GM12878 (cell line): ENCODE results near the gene IFT25. TPM values are rescaled to one million over a fixed set of nuclear protein-coding genes. Genes with fewer than 3 reads are reported as not detected.

Experiments used
- ATAC-seq: fragments of 200-7000 bp; cut with Tn5 transposase; 3 replicates; pipeline ENCODE4 v1.9.1; 2020; ENCODE audit warnings: mild to moderate bottlenecking, moderate library complexity
- BruUV-seq: library from RNA; stranded (reverse); fragments of 400-500 nt; replicated peaks from 2 replicates; lab custom pipeline; 2021; lab: Mats Ljungman, UMichigan
- CTCF ChIA-PET: fragments of 300-600 bp; sonication (Branson Sonifier 250); formaldehyde crosslinking; extraction: SDS; loops from one replicate; lab custom pipeline; 2021; ENCODE audit warnings: inconsistent platforms; lab: Yijun Ruan, JAX
- POLR2A ChIA-PET: fragments of 350-600 bp; formaldehyde crosslinking; extraction: SDS; loops from one replicate; lab custom pipeline; 2021; ENCODE audit warnings: inconsistent platforms; lab: Charles Lee
- RAD21 ChIA-PET: fragments of 300-600 bp; sonication (Branson Sonifier 250); formaldehyde crosslinking; loops from one replicate; lab custom pipeline; 2023; ENCODE audit warnings: antibody characterized with exemption; ENCODE audit not compliant: unreplicated experiment; lab: Charles Lee
- SMC1A ChIA-PET: fragments of 300-600 bp; sonication (Branson Sonifier 250); formaldehyde crosslinking; loops from one replicate; lab custom pipeline; 2023; ENCODE audit not compliant: unreplicated experiment, uncharacterized antibody; lab: Charles Lee
- DNase-seq: peaks from one replicate; pipeline ENCODE4 v3.0.0-alpha.2; 2011; ENCODE audit warnings: low read depth, low spot score
- FAIRE-seq: peaks from 3 replicates; lab custom pipeline; 2011; peaks lifted over from hg19 to GRCh38; lab: Jason Lieb, UNC
- H2AFZ ChIP-seq: 2 replicates; pipeline ENCODE4 v1.6.0; 2011; ENCODE audit warnings: low read depth, low read length, control low read depth; ENCODE audit not compliant: control insufficient read depth
- H3K27ac ChIP-seq: 2 replicates; pipeline ENCODE4 v1.5.1; 2011; ENCODE audit warnings: control low read depth; ENCODE audit not compliant: control insufficient read depth, insufficient read depth
- H3K27me3 ChIP-seq, 2 experiments: replicated peaks in 1 of 2; 2 replicates each; pipeline versions ENCODE4 v1.6.0 to v1.6.1; 2011; ENCODE audit warnings: low read length in 1 of 2; ENCODE audit not compliant: control insufficient read depth in 2 of 2, insufficient read depth in 2 of 2
- H3K36me3 ChIP-seq, 2 experiments: 2 replicates each; pipeline ENCODE4 v1.5.1; 2011; ENCODE audit warnings: low read length in 1 of 2; ENCODE audit not compliant: control insufficient read depth in 2 of 2, insufficient read depth in 2 of 2
- H3K4me1 ChIP-seq: 2 replicates; pipeline ENCODE4 v1.6.1; 2011; ENCODE audit warnings: mild to moderate bottlenecking, low read length, moderate library complexity, mixed read lengths; ENCODE audit not compliant: control insufficient read depth, insufficient read depth
- H3K4me2 ChIP-seq: 2 replicates; pipeline ENCODE4 v1.6.0; 2011; ENCODE audit warnings: control low read depth; ENCODE audit not compliant: control insufficient read depth, insufficient read depth
- H3K4me3 ChIP-seq: fragments of 200-600 bp; sonication (generic); 2 replicates; pipeline ENCODE4 v1.5.1; 2016
- H3K79me2 ChIP-seq: 2 replicates; pipeline ENCODE4 v1.6.0; 2011; ENCODE audit warnings: low read length; ENCODE audit not compliant: control insufficient read depth, insufficient read depth
- H3K9ac ChIP-seq: 2 replicates; pipeline ENCODE4 v1.8.0; 2011; ENCODE audit warnings: low read length, control low read depth, mixed read lengths; ENCODE audit not compliant: control insufficient read depth, insufficient read depth
- H3K9me3 ChIP-seq: replicated peaks from 3 replicates; pipeline ENCODE4 v1.5.1; 2011; ENCODE audit warnings: mild to moderate bottlenecking, low read length; ENCODE audit not compliant: control insufficient read depth, insufficient read depth
- H4K20me1 ChIP-seq: 2 replicates; pipeline ENCODE4 v1.6.0; 2011; ENCODE audit not compliant: control insufficient read depth, insufficient read depth
- ATF7 ChIP-seq: fragments of 450-650 bp; IDR thresholded peaks from 2 replicates; pipeline ENCODE4 v1.6.1; 2016; ENCODE audit warnings: low read depth, mild to moderate bottlenecking
- CBX3 ChIP-seq: fragments of 200-600 bp; sonication (generic); IDR thresholded peaks from 2 replicates; pipeline ENCODE4 v1.6.1; 2016; ENCODE audit warnings: low read depth, borderline replicate concordance
- CREB1 ChIP-seq: IDR thresholded peaks from 2 replicates; pipeline ENCODE4 v1.6.1; 2012; ENCODE audit warnings: low read depth, mild to moderate bottlenecking, inconsistent platforms
- ETV6 ChIP-seq, 2 experiments: fragments of 450-650 bp in 1 of 2; IDR thresholded peaks in 1 of 2; conservative IDR thresholded peaks in 1 of 2; 2 replicates each; pipeline ENCODE4 v1.6.1; 2014; ENCODE audit warnings: antibody characterized with exemption in 1 of 2, borderline replicate concordance in 1 of 2, low read depth in 1 of 2, mild to moderate bottlenecking in 1 of 2, moderate library complexity in 1 of 2
- EZH2 ChIP-seq: IDR thresholded peaks from 2 replicates; pipeline ENCODE4 v1.6.1; 2012; ENCODE audit warnings: low read depth, mild to moderate bottlenecking, control low read depth, inconsistent platforms, low read length, borderline replicate concordance; ENCODE audit not compliant: control insufficient read depth
- HDGF ChIP-seq: fragments of 450-650 bp; IDR thresholded peaks from 2 replicates; pipeline ENCODE4 v1.6.1; 2016; ENCODE audit warnings: antibody characterized with exemption
- NFYB ChIP-seq: IDR thresholded peaks from 2 replicates; pipeline ENCODE4 v1.6.1; 2011; ENCODE audit warnings: low read depth, mild to moderate bottlenecking, low read length, improper control_type of control experiment, moderate library complexity; ENCODE audit not compliant: insufficient read depth
- PAX8 ChIP-seq: fragments of 450-650 bp; IDR thresholded peaks from 2 replicates; pipeline ENCODE4 v1.6.1; 2017; ENCODE audit warnings: mild to moderate bottlenecking, moderate library complexity
- RBBP5 ChIP-seq: fragments of 200-600 bp; sonication (generic); conservative IDR thresholded peaks from 2 replicates; pipeline ENCODE4 v1.6.1; 2016
- SPI1 ChIP-seq: IDR thresholded peaks from 2 replicates; pipeline ENCODE4 v1.6.1; 2011; ENCODE audit warnings: low read depth, mild to moderate bottlenecking, low read length, moderate library complexity, borderline replicate concordance; ENCODE audit not compliant: insufficient read depth
- SUZ12 ChIP-seq: fragments of 200-600 bp; sonication (generic); IDR thresholded peaks from one replicate; pipeline ENCODE4 v1.6.1; 2018; ENCODE audit warnings: antibody characterized with exemption, mild to moderate bottlenecking; ENCODE audit not compliant: unreplicated experiment
- WGBS: methylation state at CpG from one replicate; pipeline ENCODE4 v1.1.6; 2016; ENCODE audit warnings: low lambda C conversion rate; ENCODE audit not compliant: insufficient replicate concordance, insufficient coverage; ENCODE audit errors: missing lambda C conversion rate; 5-methylcytosine and 5-hydroxymethylcytosine counted together
- in situ Hi-C: fragments of 300-500 bp; cut with MboI; formaldehyde crosslinking; loops from 9 replicates; pipeline ENCODE4 v1.14.3; 2018; ENCODE audit warnings: mixed read lengths
- intact Hi-C: fragments of 100-400 bp; cut with micrococcal nuclease; formaldehyde crosslinking; loops from one replicate; pipeline ENCODE4 v1.14.2; 2022; ENCODE audit not compliant: unreplicated experiment
- polyA plus RNA-seq, 11 experiments: library from polyadenylated mRNA; depleted of rRNA in 4 of 11; unstranded in 6 of 11; stranded (reverse) in 5 of 11; fragments of >200 nt; fragmentation: Nextera tagmentation in 4 of 11; fragmentation: Illumina TruSeq in 1 of 11; extraction: Ambion mirVana in 4 of 11; extraction: Trizol in 1 of 11; gene quantifications; 1 replicate in 1 of 11; 2 replicates in 10 of 11; pipeline versions ENCODE4 v1.2.1 to v1.2.3, GENCODE V29; 2011 to 2016; ENCODE audit warnings: inconsistent platforms in 2 of 11, missing spikeins in 2 of 11, low read depth in 1 of 11
- total RNA-seq, 4 experiments: library from RNA; depleted of rRNA in 3 of 4; stranded (reverse); fragments of >200 nt in 3 of 4; fragmentation: Illumina TruSeq in 1 of 4; extraction: Trizol in 1 of 4; gene quantifications; 2 replicates each; pipeline versions ENCODE4 v1.2.1 to v1.2.3, GENCODE V29; 2013 to 2021
- TF ChIP-seq, protein P1 (sequence below): fragments of 150-350 bp; IDR thresholded peaks from 2 replicates; pipeline ENCODE4 v1.6.1; 2014; ENCODE audit warnings: mild to moderate bottlenecking, low read depth, low read length
- TF ChIP-seq, protein P2 (sequence below): IDR thresholded peaks from 2 replicates; pipeline ENCODE4 v1.6.1; 2011; ENCODE audit warnings: low read depth, low read length, improper control_type of control experiment, borderline replicate concordance
- TF ChIP-seq, protein P3 (sequence below): fragments of 450-650 bp; IDR thresholded peaks from 2 replicates; pipeline ENCODE4 v1.6.1; 2016; ENCODE audit warnings: mild to moderate bottlenecking
- TF ChIP-seq, protein P4 (sequence below): fragments of 450-650 bp; IDR thresholded peaks from 2 replicates; pipeline ENCODE4 v1.6.1; 2018; ENCODE audit warnings: mild to moderate bottlenecking, low read depth, moderate library complexity; ENCODE audit not compliant: partially characterized antibody
- TF ChIP-seq, protein P5 (sequence below): IDR thresholded peaks from 2 replicates; pipeline ENCODE4 v1.6.1; 2011; ENCODE audit warnings: borderline replicate concordance, low read depth, mild to moderate bottlenecking, moderate library complexity, mixed read lengths, low read length; ENCODE audit not compliant: insufficient read depth; ENCODE audit errors: extremely low read length

Gene IFT25
- total and polyA plus RNA-seq, 10 of the 15 experiments (the other 5 are each of a cell fraction or from before 2014, with no cell fraction given) = 55.7 to 242 (median 131) TPM

DNA sequence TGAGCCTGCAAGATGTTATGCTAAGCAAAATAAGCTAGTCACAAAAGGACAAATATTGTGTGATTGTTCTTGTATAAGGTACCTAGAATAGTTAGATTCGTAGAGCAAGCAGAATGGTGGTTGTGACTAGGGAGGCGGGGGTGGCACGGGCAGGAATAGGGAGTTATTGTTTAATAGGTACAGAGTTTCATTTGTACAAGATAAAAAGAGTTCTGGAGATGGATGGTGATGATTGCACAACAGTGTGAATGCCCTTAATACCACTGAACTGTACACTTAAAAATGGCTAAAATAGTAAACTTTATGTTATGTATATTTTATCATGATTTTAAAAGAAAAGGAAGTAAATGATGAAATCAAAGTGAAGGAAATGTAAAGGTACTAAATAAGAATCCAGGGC, 21.3 kb upstream of the IFT25 start:
- CTCF ChIA-PET = interaction anchor here (0.8 to 1.7 kb wide), 2 partner anchors 13 to 106 kb away, joined by 4 to 5 read pairs; no protein-coding TSS in a partner anchor
- Histone ChIP-seq H3K4me1 (no peaks in the 10 kb centered on the region), H3K4me2 (no peak overlapping the region), H2AFZ (no peak overlapping the region), H3K79me2 (no peaks in the 10 kb centered on the region), H3K9me3 (no peaks in the 10 kb centered on the region), H3K4me3 (no peak overlapping the region), H4K20me1 (no peaks in the 10 kb centered on the region), H3K27me3 (no peaks in the 10 kb centered on the region), H3K36me3 (peaks cover 3 to 16% of the 10 kb centered on the region in 2 experiments), H3K9ac (no peak overlapping the region), H3K27ac (no peak overlapping the region)
- WGBS = 100% methylated on average over 3 of the region's 3 CpGs
- SMC1A ChIA-PET = interaction anchor here (1.0 to 1.7 kb wide), 2 partner anchors 10 to 76 kb away, joined by 4 to 5 read pairs; no protein-coding TSS in a partner anchor
- no TSS peak for BruUV-seq
- DNase-seq (no peak), FAIRE-seq (no peak), ATAC-seq (no peak)
- POLR2A ChIA-PET = no interaction called here
- RAD21 ChIA-PET = no interaction called here
- in situ Hi-C loops (loop anchor here (25.0 kb wide), 1 partner anchor 479 kb away; no protein-coding TSS in a partner anchor), intact Hi-C loops (no loop called here)
- TF ChIP-seq ETV6 (conservative IDR thresholded peaks at IDR 0.05 in 1 of 2, IDR thresholded peaks at IDR 0.05 in 1 of 2; ENCODE audit: borderline replicate concordance in 1 of 2, low read depth in 1 of 2) (no peak), SUZ12 (no peak), CREB1 (no peak), SPI1 (no peak), ATF7 (no peak), CBX3 (no peak), PAX8 (no peak), EZH2 (no peak), HDGF (no peak), RBBP5 (no peak), NFYB (no peak)
- TF ChIP-seq, protein P1, sequence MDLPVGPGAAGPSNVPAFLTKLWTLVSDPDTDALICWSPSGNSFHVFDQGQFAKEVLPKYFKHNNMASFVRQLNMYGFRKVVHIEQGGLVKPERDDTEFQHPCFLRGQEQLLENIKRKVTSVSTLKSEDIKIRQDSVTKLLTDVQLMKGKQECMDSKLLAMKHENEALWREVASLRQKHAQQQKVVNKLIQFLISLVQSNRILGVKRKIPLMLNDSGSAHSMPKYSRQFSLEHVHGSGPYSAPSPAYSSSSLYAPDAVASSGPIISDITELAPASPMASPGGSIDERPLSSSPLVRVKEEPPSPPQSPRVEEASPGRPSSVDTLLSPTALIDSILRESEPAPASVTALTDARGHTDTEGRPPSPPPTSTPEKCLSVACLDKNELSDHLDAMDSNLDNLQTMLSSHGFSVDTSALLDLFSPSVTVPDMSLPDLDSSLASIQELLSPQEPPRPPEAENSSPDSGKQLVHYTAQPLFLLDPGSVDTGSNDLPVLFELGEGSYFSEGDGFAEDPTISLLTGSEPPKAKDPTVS = no peak
- TF ChIP-seq, protein P2, sequence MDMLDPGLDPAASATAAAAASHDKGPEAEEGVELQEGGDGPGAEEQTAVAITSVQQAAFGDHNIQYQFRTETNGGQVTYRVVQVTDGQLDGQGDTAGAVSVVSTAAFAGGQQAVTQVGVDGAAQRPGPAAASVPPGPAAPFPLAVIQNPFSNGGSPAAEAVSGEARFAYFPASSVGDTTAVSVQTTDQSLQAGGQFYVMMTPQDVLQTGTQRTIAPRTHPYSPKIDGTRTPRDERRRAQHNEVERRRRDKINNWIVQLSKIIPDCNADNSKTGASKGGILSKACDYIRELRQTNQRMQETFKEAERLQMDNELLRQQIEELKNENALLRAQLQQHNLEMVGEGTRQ = no peak
- TF ChIP-seq, protein P3, sequence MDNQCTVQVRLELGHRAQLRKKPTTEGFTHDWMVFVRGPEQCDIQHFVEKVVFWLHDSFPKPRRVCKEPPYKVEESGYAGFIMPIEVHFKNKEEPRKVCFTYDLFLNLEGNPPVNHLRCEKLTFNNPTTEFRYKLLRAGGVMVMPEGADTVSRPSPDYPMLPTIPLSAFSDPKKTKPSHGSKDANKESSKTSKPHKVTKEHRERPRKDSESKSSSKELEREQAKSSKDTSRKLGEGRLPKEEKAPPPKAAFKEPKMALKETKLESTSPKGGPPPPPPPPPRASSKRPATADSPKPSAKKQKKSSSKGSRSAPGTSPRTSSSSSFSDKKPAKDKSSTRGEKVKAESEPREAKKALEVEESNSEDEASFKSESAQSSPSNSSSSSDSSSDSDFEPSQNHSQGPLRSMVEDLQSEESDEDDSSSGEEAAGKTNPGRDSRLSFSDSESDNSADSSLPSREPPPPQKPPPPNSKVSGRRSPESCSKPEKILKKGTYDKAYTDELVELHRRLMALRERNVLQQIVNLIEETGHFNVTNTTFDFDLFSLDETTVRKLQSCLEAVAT = no peak
- TF ChIP-seq, protein P4, sequence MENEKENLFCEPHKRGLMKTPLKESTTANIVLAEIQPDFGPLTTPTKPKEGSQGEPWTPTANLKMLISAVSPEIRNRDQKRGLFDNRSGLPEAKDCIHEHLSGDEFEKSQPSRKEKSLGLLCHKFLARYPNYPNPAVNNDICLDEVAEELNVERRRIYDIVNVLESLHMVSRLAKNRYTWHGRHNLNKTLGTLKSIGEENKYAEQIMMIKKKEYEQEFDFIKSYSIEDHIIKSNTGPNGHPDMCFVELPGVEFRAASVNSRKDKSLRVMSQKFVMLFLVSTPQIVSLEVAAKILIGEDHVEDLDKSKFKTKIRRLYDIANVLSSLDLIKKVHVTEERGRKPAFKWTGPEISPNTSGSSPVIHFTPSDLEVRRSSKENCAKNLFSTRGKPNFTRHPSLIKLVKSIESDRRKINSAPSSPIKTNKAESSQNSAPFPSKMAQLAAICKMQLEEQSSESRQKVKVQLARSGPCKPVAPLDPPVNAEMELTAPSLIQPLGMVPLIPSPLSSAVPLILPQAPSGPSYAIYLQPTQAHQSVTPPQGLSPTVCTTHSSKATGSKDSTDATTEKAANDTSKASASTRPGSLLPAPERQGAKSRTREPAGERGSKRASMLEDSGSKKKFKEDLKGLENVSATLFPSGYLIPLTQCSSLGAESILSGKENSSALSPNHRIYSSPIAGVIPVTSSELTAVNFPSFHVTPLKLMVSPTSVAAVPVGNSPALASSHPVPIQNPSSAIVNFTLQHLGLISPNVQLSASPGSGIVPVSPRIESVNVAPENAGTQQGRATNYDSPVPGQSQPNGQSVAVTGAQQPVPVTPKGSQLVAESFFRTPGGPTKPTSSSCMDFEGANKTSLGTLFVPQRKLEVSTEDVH = no peak
- TF ChIP-seq, protein P5, sequence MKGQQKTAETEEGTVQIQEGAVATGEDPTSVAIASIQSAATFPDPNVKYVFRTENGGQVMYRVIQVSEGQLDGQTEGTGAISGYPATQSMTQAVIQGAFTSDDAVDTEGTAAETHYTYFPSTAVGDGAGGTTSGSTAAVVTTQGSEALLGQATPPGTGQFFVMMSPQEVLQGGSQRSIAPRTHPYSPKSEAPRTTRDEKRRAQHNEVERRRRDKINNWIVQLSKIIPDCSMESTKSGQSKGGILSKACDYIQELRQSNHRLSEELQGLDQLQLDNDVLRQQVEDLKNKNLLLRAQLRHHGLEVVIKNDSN = no peak
